Superior temporal gyrus (tissue), 1 donor: Measurements from ENCODE around the gene KCND2.

ENCODE experiments used
- DNase-seq: peaks from one replicate; pipeline ENCODE4 v3.0.0-alpha.2; 2016; ENCODE audit errors: extremely low spot score

The KCND2 gene

DNA sequence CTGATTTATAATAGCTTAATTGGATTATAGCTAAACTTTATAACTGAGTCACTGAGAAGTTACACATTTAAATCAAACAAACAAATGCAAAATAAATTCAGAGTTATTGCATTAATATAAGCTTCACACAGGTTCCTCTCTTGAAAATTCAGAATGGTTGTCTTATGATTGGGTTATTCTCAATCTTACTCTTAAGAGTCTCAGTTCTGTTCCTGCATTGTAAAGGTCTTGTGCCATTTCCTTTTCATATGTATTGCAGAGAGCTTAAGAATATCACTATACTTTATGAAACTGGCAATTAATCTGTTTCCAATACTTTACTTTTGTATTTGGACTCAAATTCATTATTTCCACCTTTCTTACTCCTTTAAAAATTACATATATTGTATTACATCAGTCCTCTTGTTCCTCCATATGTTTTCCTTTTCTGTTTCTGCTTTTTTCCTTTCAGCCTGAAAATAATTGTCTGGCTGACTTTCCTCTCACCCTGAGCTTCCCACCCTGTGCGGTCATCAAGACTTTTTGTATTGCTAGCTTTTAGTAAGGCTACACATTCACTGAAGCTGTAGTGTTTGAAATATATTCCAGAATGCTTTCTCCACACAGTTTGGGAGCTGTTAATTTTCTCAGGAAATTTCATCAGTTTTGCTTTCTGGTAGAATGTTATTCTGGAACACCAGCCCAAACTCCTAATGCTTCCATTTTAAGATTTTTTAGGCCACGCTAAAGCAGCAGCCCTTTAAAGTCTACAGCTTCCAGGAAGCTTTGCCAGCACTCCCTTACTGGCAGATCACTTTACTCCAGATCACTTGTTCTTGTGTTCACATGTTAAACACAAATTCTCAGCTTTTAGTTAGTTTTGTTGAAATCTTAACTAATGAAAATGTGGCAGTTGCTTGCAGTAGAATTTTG is 139.4 kb downstream of the KCND2 start:
- peak; percentile 64 for DNase-seq

DNA sequence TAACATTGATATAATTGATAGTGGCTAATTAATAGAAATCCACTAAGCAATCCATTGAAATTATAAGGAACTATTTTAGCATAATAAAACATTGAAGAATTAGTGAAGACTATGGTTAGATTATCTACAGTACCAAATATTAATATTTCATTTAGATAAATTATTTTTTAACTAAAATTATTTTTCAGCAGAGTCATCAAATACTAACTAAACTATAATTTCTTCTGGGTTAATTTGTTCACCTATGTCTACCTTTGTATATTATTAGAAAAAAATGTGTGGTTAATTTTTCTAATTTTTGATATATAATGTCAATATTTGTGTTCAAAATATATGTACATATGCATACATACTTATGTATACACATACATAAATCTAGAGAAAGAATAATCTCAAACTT is 140.2 kb downstream of the KCND2 start:
- no peak for DNase-seq

DNA sequence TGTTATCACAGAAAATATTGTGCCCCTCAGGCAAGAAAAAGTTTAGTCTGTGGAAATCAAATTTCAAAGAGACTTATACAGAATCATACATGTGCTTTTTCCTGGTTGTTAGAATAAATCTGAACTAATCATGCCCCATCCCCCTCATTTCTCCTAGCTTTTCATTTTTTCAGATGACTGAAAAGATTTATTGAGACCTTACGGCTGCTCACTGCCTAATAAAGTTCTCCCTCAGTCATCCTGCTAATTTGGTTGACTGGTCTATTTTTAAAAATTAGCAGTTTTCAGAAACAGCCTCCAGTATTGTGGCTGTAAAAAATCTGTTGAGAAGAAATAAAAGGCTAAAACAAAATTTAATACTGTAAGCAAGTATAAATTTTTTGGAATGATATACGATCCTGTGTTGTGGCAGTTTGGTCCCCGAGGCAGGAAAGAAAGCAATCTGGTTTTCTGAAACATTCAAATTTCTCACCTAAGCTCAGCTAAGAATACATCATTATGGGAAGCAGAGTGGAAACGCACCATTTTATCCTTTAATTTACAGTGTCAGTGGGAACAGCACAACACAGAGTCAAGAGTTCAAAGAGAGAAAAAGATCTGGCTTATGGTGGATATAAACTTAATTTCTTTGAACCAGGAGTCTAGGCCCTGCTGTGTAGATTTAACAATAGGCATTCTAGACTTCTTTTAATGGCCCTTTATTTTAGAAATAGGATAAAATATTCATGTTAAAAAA is 144.4 kb downstream of the KCND2 start:
- no peak for DNase-seq

DNA sequence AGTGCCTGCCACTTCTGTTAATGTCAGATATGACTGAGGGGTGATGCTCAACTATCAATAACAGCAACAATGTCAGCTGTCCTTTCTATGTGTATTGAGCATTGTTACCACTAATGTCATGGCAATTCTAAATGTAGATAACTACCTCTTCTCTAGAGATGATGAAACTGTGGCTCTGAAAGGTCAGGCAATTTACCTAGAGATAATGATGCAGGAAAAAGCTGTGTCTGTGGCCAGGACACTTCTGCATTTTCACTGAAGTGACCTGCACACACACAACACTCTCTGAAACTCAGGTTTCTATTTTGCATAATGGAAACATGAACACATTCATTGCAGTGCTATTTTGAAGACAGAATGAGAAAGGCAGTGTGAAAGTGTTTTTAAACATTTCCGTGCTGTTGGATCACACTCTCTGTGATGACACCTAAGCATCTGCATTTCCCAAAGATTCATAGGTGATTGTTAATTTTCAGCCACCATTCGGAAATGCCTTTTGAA is 148.2 kb downstream of the KCND2 start:
- no peak for DNase-seq

GRCh38 chr7:120431016-120431415 is 158.0 kb downstream of the KCND2 start:
- no peak for DNase-seq

- DNase-seq, result no peak
Observed at GRCh38 chr7:120436487-120437060, 163.6 kb downstream of the KCND2 start.

GRCh38 chr7:120441850-120442249 is 168.9 kb downstream of the KCND2 start:
- DNase-seq, result no peak

DNA sequence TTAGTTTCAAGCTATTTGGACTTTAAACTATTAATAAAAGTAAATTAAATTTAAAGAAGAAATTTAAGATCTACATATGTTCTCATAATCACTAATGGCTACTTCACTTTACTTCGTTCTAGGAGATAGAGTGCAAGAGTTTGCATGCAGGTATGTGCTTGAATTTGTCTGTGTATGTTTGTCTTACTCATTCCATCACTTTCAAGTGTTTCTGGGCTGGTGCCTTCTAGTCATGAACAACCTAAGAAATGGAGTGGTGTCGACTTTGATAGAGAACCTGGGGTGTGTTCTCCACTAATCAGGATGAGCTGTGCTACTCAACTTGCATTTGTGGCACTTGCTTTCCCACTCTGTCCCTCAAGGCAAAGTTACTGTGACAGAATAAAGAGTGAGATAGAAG is 169.9 kb downstream of the KCND2 start:
- DNase-seq, result no peak

- DNase-seq, result no peak
Observed at GRCh38 chr7:120444650-120445049, 171.7 kb downstream of the KCND2 start.

GRCh38 chr7:120445276-120445675 is 172.3 kb downstream of the KCND2 start:
- no peak for DNase-seq

GRCh38 chr7:120452665-120453064 is 179.7 kb downstream of the KCND2 start:
- DNase-seq, result no peak

DNA sequence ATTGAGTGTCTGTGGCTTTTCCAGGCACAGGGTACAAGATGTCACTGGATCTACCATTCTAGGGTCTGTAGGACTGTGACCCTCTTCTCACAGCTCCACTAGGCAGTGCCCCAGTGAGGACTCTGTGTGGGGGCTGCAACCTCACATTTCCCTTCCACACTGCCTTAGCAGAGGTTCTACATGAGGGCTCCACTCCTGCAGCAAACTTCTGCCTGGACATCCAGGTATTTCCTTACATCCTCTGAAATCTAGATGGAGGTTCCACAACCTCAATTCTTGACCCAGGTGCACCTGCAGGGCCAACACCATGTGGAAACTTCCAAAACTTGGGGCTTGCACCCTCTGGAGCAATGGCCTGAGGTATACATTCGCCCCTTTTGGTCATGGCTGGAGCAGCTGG is 183.7 kb downstream of the KCND2 start:
- no peak for DNase-seq

GRCh38 chr7:120460949-120461348 is 188.0 kb downstream of the KCND2 start:
- no peak for DNase-seq

DNA sequence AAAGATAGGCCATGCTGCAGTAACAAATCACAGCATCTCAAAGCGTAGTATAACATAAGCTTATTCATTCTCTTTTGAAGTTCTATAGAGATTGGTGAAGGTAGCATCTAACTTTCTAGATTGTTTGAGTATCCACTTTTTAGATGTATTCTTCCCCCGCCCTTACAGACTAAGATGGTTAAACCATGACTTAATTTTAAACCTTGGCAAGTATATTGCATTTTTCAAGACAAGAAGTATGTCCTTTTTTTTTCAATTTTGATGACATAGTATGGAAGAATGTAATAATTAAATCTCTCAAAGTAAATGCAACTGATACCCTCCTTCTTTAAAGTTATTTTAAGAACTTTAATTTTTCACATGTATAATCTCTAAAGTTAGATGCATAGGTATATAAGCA is 190.0 kb downstream of the KCND2 start:
- DNase-seq, result no peak

DNA sequence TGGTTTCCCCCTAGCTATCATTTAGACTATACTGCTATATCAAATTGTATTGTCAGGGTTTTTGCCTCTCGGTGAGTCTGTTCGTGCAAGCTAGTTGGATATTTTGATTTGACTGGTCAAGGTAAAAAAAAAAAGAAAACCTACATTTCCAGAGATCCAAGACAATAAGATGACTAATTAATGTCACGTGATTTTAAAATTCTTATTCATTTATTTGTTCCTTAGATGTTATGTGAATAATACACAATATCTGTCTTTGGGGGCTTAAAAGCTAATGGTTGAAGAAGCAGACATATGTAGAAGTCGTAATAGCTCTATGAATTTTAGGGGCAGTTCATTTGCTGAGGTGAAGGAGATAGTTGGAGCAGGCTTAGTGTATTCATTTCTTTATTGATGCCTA is 191.1 kb downstream of the KCND2 start:
- DNase-seq, result no peak

DNA sequence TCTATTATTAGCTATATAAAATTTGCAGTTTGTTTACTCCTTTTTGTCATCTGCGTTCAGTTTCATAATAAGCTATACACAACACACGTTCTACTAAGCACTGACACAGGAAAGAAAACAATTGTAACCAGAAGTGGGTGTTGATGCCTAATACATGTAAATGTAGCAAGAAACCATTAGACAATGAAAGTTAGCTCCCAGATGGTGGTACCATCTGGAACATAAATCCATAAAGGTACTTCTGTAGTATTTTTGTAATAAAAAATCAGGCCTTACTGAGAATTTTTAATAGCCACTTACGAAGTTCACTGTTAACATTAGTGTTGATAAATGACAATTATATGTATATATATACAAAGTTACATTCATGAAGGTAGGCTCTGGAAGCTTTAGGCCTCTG is 194.7 kb downstream of the KCND2 start:
- no peak for DNase-seq

- DNase-seq, result no peak
Observed at GRCh38 chr7:120468611-120469010, 195.6 kb downstream of the KCND2 start.

DNA sequence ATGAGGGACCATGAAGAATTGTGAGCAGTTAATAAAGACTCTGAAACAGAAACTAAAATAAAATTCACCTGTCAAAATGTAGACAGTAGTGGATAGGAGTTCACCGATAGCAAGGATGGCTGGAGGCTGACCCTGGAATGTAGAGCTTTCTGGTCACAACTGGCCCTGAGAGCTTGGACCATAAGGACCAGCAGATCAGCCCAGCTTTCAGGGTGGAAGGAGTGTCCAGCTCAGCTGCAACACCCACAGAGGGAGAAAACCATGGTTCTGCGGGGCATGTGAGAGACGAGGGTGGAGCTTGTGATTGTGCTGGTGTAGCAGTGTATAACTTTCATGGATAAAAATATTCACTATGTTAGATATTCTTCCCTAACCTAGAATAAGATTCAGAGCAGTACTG is 199.9 kb downstream of the KCND2 start:
- no peak for DNase-seq

- no peak for DNase-seq
Observed at GRCh38 chr7:120473352-120473751, 200.4 kb downstream of the KCND2 start.

DNA sequence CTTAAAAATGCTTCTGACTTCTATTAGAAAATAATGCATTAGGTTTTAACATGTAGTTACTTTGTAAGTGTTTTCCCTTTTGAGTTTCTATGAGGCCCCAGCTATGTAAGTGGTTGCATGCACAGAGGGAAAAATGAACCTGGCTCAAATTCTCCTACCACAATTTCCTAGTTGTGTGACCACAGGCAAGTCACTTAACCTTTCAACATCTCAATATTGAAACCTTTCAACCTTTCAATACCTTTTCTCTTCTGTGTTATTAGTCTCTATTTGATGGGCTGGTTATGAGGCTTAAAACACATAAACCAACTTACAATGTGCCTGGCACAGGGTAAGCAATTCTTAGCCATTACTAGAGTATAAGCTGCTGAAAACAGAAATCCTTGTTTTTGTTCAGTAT is 203.0 kb downstream of the KCND2 start:
- no peak for DNase-seq

- no peak for DNase-seq
Observed at GRCh38 chr7:120480472-120480871, 207.5 kb downstream of the KCND2 start.

- no peak for DNase-seq
Observed at GRCh38 chr7:120480930-120481329, 208.0 kb downstream of the KCND2 start.

- no peak for DNase-seq
Observed at GRCh38 chr7:120486164-120486563, 213.2 kb downstream of the KCND2 start.
